Panc1 (cell line): ENCODE results near the gene FMN2.

Source experiments
- POLR2AphosphoS5 ChIP-seq: IDR thresholded peaks from 2 replicates; pipeline ENCODE4 v1.6.1; 2012; ENCODE audit warnings: mild to moderate bottlenecking, low read depth, low read length, moderate library complexity
- TF ChIP-seq, protein P1 (sequence below): fragments of 450-650 bp; IDR thresholded peaks from 2 replicates; pipeline ENCODE4 v1.5.1; 2017; ENCODE audit warnings: mild to moderate bottlenecking

DNA sequence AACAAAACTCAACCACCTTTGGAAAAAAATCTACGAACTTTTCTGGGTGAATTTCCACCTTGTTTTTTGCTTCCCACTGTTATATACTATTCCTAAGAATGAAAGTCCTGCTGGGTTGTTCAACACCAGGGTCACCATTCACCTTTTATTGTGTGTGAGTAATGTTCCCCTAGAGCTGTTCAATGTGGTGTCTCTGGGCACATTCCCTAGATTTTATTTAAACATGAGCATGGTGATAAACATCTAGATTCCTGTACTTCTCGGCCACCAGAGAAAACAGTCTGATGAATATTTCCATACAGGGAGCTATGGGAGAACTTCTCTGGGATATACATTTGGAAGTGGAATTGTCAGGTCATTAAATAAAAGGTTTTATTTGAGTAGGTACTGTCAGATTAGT lies 13.0 kb downstream of the FMN2 start:
- TF ChIP-seq POLR2AphosphoS5, result no peak
- TF ChIP-seq, protein P1, sequence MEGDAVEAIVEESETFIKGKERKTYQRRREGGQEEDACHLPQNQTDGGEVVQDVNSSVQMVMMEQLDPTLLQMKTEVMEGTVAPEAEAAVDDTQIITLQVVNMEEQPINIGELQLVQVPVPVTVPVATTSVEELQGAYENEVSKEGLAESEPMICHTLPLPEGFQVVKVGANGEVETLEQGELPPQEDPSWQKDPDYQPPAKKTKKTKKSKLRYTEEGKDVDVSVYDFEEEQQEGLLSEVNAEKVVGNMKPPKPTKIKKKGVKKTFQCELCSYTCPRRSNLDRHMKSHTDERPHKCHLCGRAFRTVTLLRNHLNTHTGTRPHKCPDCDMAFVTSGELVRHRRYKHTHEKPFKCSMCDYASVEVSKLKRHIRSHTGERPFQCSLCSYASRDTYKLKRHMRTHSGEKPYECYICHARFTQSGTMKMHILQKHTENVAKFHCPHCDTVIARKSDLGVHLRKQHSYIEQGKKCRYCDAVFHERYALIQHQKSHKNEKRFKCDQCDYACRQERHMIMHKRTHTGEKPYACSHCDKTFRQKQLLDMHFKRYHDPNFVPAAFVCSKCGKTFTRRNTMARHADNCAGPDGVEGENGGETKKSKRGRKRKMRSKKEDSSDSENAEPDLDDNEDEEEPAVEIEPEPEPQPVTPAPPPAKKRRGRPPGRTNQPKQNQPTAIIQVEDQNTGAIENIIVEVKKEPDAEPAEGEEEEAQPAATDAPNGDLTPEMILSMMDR, result no peak
